Panc1 (cell line): ENCODE results near the gene OR56B1. TPM values are rescaled to one million over a fixed set of nuclear protein-coding genes. Genes with fewer than 3 reads are reported as not detected.

Experiments used
- ATAC-seq: fragments of 200-7000 bp; cut with Tn5 transposase; 2 replicates; pipeline ENCODE4 v1.9.1; 2020; ENCODE audit warnings: mild to moderate bottlenecking, moderate library complexity
- Bru-seq: library from RNA; stranded (reverse); fragments of 400-500 nt; gene quantifications from one replicate; lab custom pipeline; 2021; lab: Mats Ljungman, UMichigan
- BruChase-seq, 2 experiments: library from RNA; stranded (reverse); fragments of 400-500 nt; gene quantifications; one replicate each; lab custom pipeline; 2021; lab: Mats Ljungman, UMichigan
- BruUV-seq: library from RNA; stranded (reverse); fragments of 400-500 nt; replicated peaks from 2 replicates; lab custom pipeline; 2021; lab: Mats Ljungman, UMichigan
- CTCF ChIA-PET: fragments of 300-600 bp; sonication (Branson Sonifier 250); formaldehyde crosslinking; loops from one replicate; lab custom pipeline; 2022; ENCODE audit warnings: antibody characterized with exemption; lab: Charles Lee
- POLR2A ChIA-PET: fragments of 300-600 bp; sonication (Branson Sonifier 250); formaldehyde crosslinking; loops from one replicate; lab custom pipeline; 2022; ENCODE audit warnings: antibody characterized with exemption; lab: Charles Lee
- DNase-seq: peaks from one replicate; pipeline ENCODE4 v3.0.0-alpha.2; 2010; ENCODE audit warnings: low read depth, low spot score
- H3K27ac ChIP-seq: 2 replicates; pipeline ENCODE4 v1.5.1; 2011; ENCODE audit warnings: mild to moderate bottlenecking, low read length, inconsistent platforms
- H3K27me3 ChIP-seq: fragments of 200-500 bp; sonication (Bioruptor generic); 2 replicates; pipeline ENCODE4 v1.6.0; 2014; ENCODE audit warnings: low read length, inconsistent platforms; ENCODE audit not compliant: control insufficient read depth, insufficient read depth
- H3K36me3 ChIP-seq: fragments of 200-500 bp; sonication (Bioruptor generic); 2 replicates; pipeline ENCODE4 v1.5.1; 2014; ENCODE audit warnings: inconsistent platforms, mild to moderate bottlenecking, low read length, moderate library complexity; ENCODE audit not compliant: control insufficient read depth, insufficient read depth
- H3K4me1 ChIP-seq: 2 replicates; pipeline ENCODE4 v1.5.1; 2011; ENCODE audit warnings: inconsistent platforms, mild to moderate bottlenecking, low read length, moderate library complexity; ENCODE audit not compliant: control insufficient read depth, insufficient read depth
- H3K4me3 ChIP-seq, 2 experiments: 2 replicates each; pipeline ENCODE4 v1.5.1; 2011 to 2012; ENCODE audit warnings: low read depth in 2 of 2, low read length in 2 of 2, mild to moderate bottlenecking in 2 of 2, inconsistent platforms in 1 of 2, moderate library complexity in 1 of 2
- H3K9me3 ChIP-seq: fragments of 200-500 bp; sonication (Bioruptor generic); 2 replicates; pipeline ENCODE4 v1.5.1; 2014; ENCODE audit warnings: low read depth, mild to moderate bottlenecking, inconsistent platforms, low read length, moderate library complexity; ENCODE audit not compliant: control insufficient read depth, insufficient read depth
- POLR2AphosphoS5 ChIP-seq: IDR thresholded peaks from 2 replicates; pipeline ENCODE4 v1.6.1; 2012; ENCODE audit warnings: mild to moderate bottlenecking, low read depth, low read length, moderate library complexity
- SIN3A ChIP-seq: IDR thresholded peaks from 2 replicates; pipeline ENCODE4 v1.6.1; 2012; ENCODE audit warnings: low read depth, mild to moderate bottlenecking, low read length, moderate library complexity, borderline replicate concordance; ENCODE audit not compliant: insufficient read depth
- TCF7L2 ChIP-seq: IDR thresholded peaks from 2 replicates; pipeline ENCODE4 v1.6.1; 2011; ENCODE audit warnings: mild to moderate bottlenecking, low read depth, low read length, inconsistent platforms
- in situ Hi-C: cut with HindIII; loops from 2 replicates; pipeline ENCODE4 v1.10.0; 2016; ENCODE audit warnings: low sequenced_read_pairs, low pct_unique_long_range_greater_than_20kb
- intact Hi-C: fragments of 100-400 bp; cut with micrococcal nuclease; formaldehyde crosslinking; loops from one replicate; pipeline ENCODE4 v1.10.0; 2022; ENCODE audit not compliant: unreplicated experiment
- long read RNA-seq: library from polyadenylated mRNA; unstranded; transcript quantifications from one replicate; pipeline ENCODE4 v2.0.0, GENCODE V29; 2021; ENCODE audit not compliant: unreplicated experiment
- polyA plus RNA-seq: library from polyadenylated mRNA; unstranded; fragments of >200 nt; gene quantifications from one replicate; pipeline ENCODE4 v1.2.1, GENCODE V29; 2012; ENCODE audit warnings: missing spikeins; ENCODE audit not compliant: insufficient read length
- total RNA-seq: library from RNA; stranded (reverse); gene quantifications from one replicate; pipeline ENCODE4 v1.2.1, GENCODE V29; 2021; ENCODE audit not compliant: unreplicated experiment
- TF ChIP-seq, protein P1 (sequence below), 2 experiments: IDR thresholded peaks; 2 replicates each; pipeline ENCODE4 v1.6.1; 2011 to 2012; ENCODE audit warnings: low read depth in 2 of 2, control low read depth in 1 of 2, low read length in 1 of 2, mild to moderate bottlenecking in 1 of 2, moderate library complexity in 1 of 2; ENCODE audit not compliant: insufficient read depth in 1 of 2
- TF ChIP-seq, protein P2 (sequence below): fragments of 450-650 bp; IDR thresholded peaks from 2 replicates; pipeline ENCODE4 v1.5.1; 2017; ENCODE audit warnings: mild to moderate bottlenecking

Gene OR56B1, protein sequence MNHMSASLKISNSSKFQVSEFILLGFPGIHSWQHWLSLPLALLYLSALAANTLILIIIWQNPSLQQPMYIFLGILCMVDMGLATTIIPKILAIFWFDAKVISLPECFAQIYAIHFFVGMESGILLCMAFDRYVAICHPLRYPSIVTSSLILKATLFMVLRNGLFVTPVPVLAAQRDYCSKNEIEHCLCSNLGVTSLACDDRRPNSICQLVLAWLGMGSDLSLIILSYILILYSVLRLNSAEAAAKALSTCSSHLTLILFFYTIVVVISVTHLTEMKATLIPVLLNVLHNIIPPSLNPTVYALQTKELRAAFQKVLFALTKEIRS
- total RNA-seq (not detected), Bru-seq, nascent RNA (not detected), BruChase-seq, experiment 1, labeled RNA remaining after a 2-hour chase (not detected), BruChase-seq, experiment 2, labeled RNA remaining after a 6-hour chase (not detected)
- not detected for polyA plus RNA-seq
- long read RNA-seq: 0 reads

DNA sequence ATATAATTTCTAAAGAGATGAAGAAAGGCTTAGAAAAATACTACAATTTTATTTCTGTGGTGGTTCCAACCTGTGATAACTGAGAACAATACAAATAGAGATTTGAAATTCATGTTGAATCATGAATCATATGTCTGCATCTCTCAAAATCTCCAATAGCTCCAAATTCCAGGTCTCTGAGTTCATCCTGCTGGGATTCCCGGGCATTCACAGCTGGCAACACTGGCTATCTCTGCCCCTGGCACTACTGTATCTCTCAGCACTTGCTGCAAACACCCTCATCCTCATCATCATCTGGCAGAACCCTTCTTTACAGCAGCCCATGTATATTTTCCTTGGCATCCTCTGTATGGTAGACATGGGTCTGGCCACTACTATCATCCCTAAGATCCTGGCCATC is at the start of gene OR56B1:
Gene OR56B1 (plus strand): TSS at position 53 of the 400 bp plus-strand sequence. CDS start 69 bp downstream, at position 122.
- intact Hi-C loops (no loop called here), in situ Hi-C loops (no loop called here)
- no peak within 1 kb of the TSS for H3K4me3 ChIP-seq
- no peaks in the 10 kb centered on the region for H3K9me3 ChIP-seq
- no TSS peak for BruUV-seq
- TF ChIP-seq TCF7L2 (no peak), SIN3A (no peak), POLR2AphosphoS5 (no peak)
- TF ChIP-seq, protein P1, sequence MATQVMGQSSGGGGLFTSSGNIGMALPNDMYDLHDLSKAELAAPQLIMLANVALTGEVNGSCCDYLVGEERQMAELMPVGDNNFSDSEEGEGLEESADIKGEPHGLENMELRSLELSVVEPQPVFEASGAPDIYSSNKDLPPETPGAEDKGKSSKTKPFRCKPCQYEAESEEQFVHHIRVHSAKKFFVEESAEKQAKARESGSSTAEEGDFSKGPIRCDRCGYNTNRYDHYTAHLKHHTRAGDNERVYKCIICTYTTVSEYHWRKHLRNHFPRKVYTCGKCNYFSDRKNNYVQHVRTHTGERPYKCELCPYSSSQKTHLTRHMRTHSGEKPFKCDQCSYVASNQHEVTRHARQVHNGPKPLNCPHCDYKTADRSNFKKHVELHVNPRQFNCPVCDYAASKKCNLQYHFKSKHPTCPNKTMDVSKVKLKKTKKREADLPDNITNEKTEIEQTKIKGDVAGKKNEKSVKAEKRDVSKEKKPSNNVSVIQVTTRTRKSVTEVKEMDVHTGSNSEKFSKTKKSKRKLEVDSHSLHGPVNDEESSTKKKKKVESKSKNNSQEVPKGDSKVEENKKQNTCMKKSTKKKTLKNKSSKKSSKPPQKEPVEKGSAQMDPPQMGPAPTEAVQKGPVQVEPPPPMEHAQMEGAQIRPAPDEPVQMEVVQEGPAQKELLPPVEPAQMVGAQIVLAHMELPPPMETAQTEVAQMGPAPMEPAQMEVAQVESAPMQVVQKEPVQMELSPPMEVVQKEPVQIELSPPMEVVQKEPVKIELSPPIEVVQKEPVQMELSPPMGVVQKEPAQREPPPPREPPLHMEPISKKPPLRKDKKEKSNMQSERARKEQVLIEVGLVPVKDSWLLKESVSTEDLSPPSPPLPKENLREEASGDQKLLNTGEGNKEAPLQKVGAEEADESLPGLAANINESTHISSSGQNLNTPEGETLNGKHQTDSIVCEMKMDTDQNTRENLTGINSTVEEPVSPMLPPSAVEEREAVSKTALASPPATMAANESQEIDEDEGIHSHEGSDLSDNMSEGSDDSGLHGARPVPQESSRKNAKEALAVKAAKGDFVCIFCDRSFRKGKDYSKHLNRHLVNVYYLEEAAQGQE (IDR thresholded peaks at IDR 0.05; ENCODE audit: insufficient read depth in 1 of 2, low read depth in 2 of 2, low read length in 1 of 2): no peak
- TF ChIP-seq, protein P2, sequence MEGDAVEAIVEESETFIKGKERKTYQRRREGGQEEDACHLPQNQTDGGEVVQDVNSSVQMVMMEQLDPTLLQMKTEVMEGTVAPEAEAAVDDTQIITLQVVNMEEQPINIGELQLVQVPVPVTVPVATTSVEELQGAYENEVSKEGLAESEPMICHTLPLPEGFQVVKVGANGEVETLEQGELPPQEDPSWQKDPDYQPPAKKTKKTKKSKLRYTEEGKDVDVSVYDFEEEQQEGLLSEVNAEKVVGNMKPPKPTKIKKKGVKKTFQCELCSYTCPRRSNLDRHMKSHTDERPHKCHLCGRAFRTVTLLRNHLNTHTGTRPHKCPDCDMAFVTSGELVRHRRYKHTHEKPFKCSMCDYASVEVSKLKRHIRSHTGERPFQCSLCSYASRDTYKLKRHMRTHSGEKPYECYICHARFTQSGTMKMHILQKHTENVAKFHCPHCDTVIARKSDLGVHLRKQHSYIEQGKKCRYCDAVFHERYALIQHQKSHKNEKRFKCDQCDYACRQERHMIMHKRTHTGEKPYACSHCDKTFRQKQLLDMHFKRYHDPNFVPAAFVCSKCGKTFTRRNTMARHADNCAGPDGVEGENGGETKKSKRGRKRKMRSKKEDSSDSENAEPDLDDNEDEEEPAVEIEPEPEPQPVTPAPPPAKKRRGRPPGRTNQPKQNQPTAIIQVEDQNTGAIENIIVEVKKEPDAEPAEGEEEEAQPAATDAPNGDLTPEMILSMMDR: no peak
- ChIA-PET CTCF (no interaction called here), POLR2A (no interaction called here)
- no peak for DNase-seq
- H3K36me3 ChIP-seq: no peaks in the 10 kb centered on the region
- peaks cover 10% of the 10 kb centered on the region for H3K27me3 ChIP-seq
- no peak within 1 kb of the TSS for H3K27ac ChIP-seq
- ATAC-seq: no peak
- H3K4me1 ChIP-seq: no peaks in the 10 kb centered on the region

DNA sequence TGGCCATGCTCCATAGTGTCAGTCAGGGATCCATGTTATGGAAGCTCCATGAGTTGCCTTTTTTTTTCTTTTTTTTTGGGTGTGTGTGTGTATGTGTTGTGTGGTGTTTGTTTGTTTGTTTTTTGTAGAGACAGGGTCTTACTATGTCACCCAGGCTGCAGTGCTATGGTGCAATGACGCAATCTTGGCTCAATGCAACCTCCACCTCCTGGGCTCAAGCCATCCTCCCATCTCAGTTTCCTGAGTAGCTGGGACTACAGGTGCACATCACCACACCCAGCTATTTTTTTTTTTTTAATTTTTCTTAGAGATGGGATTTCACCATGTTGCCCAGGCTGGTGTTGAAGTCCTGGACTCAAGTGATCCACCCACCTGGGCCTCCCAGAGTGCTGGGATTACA is 47.8 kb upstream of the OR56B1 start:
- Histone ChIP-seq H3K27ac (no peak overlapping the region), H3K4me1 (peaks cover 3% of the 10 kb centered on the region; the same call in 1 of the 2 replicates), H3K36me3 (no peaks in the 10 kb centered on the region), H3K9me3 (no peaks in the 10 kb centered on the region), H3K27me3 (no peaks in the 10 kb centered on the region), H3K4me3 (no peak overlapping the region)
- ATAC-seq: no peak
- POLR2A ChIA-PET: interaction anchor here (0.7 kb wide), 1 partner anchor 558 kb away, joined by 3 read pairs; no protein-coding TSS in a partner anchor
- intact Hi-C loops: loop anchor here (5.0 kb wide), 1 partner anchor 91 kb away; the partner anchor contains the start of gene TRIM6
- in situ Hi-C loops: no loop called here
- TF ChIP-seq SIN3A (no peak), POLR2AphosphoS5 (no peak), TCF7L2 (no peak)
- TF ChIP-seq, protein P1 (IDR thresholded peaks at IDR 0.05; ENCODE audit: insufficient read depth in 1 of 2, low read depth in 2 of 2, low read length in 1 of 2): no peak
- TF ChIP-seq, protein P2: no peak
- CTCF ChIA-PET: no interaction called here
- no TSS peak for BruUV-seq
- DNase-seq: no peak
